NOMO-1 treated with dmso at 0.1 percent for 144 hours (cell line): ENCODE data around the gene NPAT.
"Not testable (repeated sequence)": the region's sequence is repeated elsewhere in the genome, so short reads cannot be mapped to it uniquely, and the experiment has no call there.

Experiments used
- DNase-seq: peaks from one replicate; lab custom pipeline; 2025; ENCODE audit not compliant: unreplicated experiment; lab: John Stamatoyannopoulos, UW

The NPAT gene

GRCh38 chr11:108160970-108161566 lies 61.4 kb downstream of the NPAT start:
- peak; percentile 42 for DNase-seq

GRCh38 chr11:108154591-108154990 lies 67.8 kb downstream of the NPAT start:
- no peak for DNase-seq

GRCh38 chr11:108148556-108148955 lies 73.9 kb downstream of the NPAT start:
- DNase-seq = no peak

GRCh38 chr11:108147150-108147549 lies 75.3 kb downstream of the NPAT start:
- DNase-seq = no peak

GRCh38 chr11:108144615-108145014 lies 77.8 kb downstream of the NPAT start:
- DNase-seq = no peak

GRCh38 chr11:108142304-108142703 lies 80.1 kb downstream of the NPAT start:
- no peak for DNase-seq

DNA sequence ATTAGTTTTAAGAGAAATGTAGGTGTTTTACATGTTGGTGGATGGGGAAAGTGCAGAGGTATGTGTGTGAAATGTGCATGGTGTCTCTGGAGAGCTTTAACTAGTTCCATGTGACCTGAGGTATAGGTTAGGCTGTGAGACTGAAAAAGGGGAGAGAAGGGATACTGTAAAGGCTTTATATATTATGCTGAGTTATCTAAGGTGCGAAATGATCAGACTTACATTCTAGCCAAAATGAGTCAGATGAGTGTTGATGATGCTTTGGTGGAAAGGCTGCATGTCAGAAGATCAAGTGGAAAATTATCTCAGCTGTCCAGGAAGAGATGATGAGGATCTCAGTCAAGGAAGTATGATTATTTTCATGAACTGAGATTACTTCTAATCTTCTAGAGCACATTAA lies 85.2 kb downstream of the NPAT start:
- DNase-seq = no peak

DNA sequence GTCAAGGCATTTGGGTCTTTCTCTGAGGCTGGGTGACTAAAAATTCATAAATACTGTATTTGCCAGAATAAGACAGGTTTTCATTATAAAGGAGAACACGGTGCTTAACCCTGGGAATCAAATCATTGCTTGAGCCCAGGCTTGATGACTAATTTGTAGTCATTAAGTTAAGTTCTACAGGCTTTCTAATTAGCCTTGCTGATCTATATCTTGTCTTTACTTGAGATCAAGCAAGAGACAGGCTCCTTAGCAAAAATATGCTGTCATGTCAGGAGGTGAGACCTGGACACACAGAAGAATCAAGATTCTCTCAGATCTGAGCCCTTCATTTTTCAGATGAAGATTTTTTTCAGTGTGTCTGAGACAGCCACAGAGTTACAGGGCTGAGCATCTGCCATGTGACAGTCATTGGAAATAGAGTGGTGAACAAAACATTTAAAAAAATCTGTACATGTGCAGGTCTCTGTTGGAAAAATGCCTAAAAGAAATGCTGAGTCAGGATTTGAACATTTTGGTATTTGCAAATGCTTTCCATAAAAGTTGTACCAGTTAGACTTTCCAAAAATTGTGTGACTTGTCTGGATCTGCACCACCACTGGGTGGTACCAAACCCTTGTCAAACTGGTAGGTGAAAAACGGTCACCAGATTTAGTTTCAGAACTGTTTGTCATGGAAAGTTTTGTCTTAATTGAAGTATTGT lies 86.4 kb downstream of the NPAT start:
- no peak for DNase-seq

DNA sequence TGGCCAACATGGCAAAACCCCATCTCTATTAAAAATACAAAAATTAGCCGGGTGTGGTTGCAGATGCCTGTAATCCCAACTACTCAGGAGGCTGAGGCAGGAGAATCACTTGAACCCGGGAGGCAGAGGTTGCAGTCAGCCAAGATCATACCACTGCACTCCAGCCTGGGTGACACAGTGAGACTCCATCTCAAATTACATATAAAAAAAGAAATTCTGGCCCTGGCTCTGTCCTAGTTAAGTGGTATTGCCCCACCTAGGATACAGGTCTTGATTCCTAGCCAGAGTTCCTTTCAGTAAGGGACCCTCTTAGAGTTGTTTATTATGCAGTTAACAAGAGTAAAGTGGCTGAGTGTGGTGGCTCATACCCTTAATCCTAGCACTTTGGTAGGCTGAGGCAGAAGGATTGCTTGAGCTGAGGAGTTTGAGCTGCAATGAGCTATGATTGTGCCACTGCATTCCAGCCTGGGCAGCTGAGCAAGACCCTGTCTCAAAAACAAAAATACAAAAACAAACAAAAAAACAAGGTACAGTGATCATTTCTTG lies 89.4 kb downstream of the NPAT start:
- not testable (repeated sequence) for DNase-seq

DNA sequence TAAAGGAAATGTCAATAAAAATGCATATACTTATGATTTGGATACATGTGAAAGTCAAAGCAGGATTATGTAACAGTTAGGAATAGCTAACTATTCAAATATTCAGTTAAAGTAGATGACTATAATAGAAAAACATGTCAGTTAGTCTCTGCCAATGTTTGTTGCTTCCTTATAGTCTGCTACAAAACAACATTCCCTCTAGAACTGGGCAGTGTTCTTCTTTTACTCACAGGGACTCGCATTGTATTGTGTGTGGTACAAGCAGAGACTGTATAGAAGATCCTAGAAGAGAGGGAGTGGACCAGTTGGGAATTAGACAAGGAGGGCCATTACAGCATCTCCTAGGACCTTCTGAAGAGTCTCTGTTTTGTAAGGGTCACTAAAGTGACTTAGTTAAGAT lies 90.4 kb downstream of the NPAT start:
- DNase-seq = no peak

DNA sequence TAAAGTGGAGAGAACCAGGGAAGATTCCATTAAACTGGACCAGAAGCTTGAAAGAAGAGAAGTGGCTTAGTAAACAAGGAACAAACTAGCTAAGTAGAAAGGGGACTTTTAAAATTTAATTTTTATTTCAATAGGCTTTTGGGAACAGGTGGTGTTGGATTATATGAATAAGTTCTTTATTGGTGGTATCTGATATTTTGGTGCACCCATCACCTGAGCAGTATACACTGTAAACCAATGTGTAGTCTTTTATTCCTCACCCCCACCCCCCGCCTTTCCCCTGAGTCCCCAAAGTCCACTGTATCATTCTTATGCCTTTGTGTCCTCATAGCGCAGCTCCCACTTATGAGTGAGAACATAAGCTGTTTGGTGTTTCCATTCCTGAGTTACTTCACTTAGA lies 93.7 kb downstream of the NPAT start:
- no peak for DNase-seq

GRCh38 chr11:108125096-108125495 lies 97.3 kb downstream of the NPAT start:
- no peak for DNase-seq

DNA sequence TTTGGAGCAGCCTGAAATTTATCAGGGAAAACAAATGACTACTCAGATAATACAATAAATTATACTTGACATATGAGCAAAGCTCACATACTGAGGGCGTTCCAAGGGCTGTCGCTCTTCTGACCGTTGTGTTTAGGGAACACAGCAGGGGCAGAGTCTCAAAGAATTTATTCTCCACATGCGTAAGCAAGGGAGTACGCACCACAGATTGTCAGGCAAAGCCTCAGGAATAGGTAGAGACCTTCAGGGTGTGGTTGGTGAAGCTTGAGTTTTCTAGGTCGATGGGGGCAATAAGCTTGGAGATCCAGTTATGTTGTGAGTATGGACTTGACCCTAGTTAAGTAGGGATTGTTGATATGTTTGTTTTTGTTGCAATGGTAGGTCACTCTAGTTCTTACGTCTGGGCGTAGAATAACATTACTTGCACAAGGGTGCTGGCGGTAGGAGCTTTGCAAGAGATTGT lies 100.2 kb downstream of the NPAT start:
- no peak for DNase-seq

- DNase-seq = peak; percentile 86
These were observed 100.9 kb downstream of the NPAT start, which contains the start of gene ACAT1 for GRCh38 chr11:108121274-108122155. ACAT1 (plus strand) TSS chr11:108121567; CDS start chr11:108121607, 40 bp downstream.

- not testable (repeated sequence) for DNase-seq
These were observed 101.5 kb downstream of the NPAT start for GRCh38 chr11:108120936-108121273.

DNA sequence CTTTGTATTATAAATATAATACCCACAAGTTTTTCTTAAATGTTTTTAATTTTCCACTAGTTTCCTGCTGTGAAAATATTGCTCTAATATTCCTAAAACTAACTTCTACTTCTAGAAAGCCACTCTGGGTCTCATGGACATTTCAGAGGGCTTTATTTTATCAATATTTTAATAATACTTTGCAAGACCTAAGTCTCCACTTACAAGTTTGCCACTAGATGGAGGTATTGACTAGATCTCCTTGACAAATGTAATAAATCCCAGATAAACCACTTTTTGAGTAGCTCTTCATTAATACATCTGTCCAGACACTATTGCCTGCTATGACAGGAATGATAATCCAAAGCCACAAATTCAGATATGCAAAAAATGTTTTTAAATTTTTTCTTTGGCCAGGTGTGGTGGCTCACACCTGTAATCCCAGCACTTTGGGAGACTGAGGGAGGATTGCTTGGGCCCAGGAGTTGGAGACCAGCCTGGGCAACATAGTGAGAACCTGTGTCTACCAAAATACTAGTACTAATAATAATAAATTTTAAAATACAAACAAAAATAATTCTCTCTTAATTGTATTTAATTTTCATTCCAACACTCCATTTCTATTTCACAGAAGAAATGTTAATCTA lies 104.6 kb downstream of the NPAT start:
- DNase-seq = no peak

DNA sequence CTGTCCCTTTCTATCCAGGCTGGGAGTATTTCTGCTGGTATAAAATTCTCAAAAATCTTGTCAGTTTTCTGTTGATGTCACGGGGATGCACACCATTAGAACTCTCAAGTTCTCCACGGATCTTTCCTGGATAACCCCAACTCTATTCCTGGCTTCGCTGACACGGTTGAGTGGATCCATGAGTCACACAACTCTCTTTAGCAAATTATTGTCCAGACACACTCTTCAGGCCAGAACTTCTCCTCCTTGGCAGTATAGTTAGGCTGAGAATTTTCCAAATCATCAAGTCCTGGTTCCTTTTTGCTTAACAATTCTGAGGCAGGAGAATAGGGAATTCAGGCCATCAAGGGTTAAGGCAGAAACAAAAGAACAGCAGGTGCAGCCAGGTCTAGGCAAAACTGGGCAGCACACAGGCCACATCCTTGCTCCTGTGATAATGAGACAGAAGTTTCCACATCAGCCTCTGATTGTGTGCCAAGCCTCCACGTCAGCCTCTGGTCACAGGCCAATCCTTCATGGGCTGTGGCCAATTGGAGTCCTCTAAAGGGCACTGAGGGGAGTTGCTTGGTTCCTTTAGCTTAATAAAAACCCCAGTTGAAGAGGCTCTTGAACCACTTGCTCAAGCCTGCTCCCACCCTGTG lies 106.8 kb downstream of the NPAT start:
- no peak for DNase-seq

DNA sequence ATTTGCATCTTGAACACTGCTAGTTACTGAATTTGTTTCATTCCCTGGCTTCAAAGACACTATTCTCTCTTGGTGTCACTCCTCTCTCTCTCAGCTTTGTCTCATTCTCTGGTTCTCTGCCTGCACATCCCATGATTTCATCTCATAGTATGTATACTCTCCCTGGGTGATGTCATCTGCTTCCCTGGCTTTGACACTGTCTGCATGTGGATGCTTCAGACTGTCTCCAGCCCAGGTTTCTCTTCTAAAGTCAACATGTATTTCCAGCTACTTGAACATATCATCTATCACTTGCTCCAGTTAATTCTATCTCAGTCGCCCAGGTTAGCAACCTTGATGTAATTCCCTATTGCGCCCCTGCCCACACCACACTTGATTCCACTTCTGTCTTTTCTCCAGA lies 110.4 kb downstream of the NPAT start:
- no peak for DNase-seq

- DNase-seq = no peak
These were observed 111.3 kb downstream of the NPAT start for GRCh38 chr11:108111126-108111525.
